ENCODE results near the gene PLSCR5.

DNA sequence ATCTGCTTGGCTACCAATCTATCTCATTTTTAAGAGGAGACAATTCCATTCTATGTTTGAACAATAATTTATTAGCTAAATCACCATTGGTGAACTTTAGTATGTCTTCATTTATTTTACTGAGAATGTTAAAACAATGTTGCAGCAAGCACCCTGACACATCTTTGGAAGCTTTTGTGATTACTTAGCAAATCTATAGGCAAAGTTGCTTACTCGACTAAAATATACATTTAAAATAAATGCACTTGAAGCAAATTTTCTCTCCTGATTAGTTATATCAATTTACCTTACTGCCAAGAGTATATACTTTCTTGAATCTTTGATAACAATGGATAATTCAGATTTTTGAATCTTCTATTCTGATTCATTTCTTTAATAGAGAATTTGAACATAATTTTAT lies 31.0 kb downstream of the PLSCR5 start:
- TF ChIP-seq CTCF (IDR thresholded peaks at IDR 0.05; ENCODE audit: low read depth, low read length) (no peak), EZH2phosphoT487 (IDR thresholded peaks at IDR 0.05; ENCODE audit: low read depth) (no peak)

Data from OCI-LY3 (cell line).